Stimulated activated CD4-positive, alpha-beta T cell treated with anti-CD3 and anti-CD28 coated beads, Interleukin-1b, Interleukin-23, amount 100 ng/mL, for 4 hours (primary cell): ENCODE measurements around the gene TGFBR1.

Experiments used
- DNase-seq, 2 donors: peaks; one replicate each; pipeline ENCODE4 v3.0.0-alpha.2; 2020; ENCODE audit warnings: low read depth in 2 of 2

TGFBR1 gene

DNA sequence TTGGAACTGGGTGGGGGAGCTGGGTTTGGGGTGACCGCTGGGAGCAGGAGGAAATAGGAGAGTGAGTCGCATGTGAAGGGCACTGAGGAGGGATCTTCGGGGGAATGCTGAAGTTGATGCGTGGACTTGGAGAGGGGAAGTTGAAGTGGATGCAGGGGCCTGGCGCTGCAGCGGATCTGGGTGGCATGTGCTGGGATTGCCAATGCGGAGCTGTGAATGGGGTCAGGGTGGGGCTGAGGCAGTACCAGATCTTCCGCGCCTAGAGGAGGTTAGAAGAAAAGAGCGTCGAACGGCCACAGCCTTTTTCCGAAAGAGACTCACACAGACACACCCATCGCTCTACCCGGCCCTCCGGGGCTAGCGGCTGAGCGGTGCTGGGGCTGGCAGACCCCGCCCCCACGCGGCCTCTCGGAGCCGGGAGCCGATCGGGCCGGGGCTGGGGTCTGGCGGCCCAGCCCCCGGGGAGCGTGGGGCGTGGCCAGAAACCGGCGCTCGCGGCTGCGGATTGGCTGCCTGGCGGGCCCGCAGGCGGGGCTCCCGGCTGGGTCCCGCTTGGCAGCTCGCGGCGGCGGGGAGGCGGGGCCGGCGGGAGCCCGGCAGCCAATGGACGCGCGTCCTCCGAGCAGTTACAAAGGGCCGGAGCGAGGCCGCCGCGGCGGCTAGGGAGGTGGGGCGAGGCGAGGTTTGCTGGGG, at the start of gene TGFBR1:
Gene TGFBR1, plus strand, starts transcription at position 655 of the 693 bp plus-strand sequence. CDS start 93 bp downstream, outside the sequence.
- peak; percentile 83 to 92 for DNase-seq

DNA sequence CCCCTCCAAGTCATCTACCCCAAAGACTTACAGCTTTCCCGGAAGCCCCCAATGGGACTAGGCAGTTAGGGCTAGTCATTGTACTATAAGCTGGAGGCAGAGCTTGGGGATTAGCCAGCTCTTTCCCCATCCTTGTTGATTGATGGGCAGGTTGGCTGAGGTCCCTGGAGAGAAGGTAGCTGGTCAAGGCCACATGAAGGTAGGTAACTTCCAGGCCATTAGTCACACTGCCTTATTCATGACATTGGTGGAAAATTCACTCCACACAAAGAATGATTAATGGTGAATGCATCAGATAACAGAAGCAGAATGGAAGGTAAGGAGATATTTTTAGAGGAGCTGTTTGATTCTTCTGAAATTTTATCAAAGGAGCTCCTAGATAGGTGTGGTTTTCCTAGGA, 49.5 kb upstream of the TGFBR1 start:
- no peak for DNase-seq

DNA sequence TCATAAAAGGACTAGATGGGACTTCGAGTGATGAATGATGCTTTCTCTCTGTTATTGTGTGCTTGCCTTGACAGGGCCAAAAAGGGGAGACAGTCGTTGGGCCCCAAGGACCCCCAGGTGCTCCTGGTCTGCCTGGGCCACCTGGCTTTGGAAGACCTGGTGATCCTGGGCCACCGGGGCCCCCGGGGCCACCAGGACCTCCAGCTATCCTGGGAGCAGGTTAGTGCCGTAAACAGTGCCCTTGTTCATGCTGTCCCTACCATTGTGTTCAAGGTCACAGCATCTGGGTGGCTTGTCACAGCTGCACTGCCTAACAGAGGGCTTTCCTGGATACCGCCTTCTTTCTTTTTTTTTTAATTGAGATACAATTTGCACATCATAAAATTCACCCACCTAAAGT, 48.7 kb upstream of the TGFBR1 start:
- DNase-seq = no peak

DNA sequence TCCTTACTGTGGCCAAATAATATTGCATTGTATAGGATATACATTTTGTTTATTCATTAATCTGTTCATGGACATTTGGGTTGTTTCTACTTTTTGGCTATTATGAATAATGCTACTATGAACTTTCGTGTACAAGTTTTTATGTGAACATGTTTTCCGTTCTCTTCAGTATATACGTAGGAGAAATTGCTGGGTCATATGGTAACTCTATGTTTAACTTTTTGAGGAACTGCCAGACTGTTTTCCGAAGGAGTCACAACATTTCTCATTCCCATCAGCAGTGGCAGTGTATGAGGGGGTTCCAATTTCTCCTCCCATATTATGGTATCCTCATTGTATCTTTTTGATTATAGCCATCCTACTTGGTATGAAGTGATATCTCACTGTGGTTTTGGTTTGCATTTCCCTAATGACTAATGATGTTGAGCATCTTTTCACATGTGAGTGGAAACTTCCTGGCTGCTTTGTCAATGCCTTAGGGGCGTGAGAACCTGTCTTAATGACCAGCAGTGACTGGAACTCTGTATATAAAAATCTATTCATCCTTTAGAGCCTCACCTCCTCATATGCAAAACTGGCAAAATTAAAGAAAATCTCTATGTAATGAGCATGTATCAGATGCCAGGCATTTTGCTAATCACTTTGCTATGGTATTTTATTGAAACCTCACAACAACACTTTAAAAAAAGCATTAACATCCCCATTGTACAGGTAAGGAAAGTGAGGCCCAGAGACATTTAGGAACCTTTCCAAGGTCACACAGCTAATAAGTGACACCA, 47.8 kb upstream of the TGFBR1 start:
- DNase-seq = no peak

DNA sequence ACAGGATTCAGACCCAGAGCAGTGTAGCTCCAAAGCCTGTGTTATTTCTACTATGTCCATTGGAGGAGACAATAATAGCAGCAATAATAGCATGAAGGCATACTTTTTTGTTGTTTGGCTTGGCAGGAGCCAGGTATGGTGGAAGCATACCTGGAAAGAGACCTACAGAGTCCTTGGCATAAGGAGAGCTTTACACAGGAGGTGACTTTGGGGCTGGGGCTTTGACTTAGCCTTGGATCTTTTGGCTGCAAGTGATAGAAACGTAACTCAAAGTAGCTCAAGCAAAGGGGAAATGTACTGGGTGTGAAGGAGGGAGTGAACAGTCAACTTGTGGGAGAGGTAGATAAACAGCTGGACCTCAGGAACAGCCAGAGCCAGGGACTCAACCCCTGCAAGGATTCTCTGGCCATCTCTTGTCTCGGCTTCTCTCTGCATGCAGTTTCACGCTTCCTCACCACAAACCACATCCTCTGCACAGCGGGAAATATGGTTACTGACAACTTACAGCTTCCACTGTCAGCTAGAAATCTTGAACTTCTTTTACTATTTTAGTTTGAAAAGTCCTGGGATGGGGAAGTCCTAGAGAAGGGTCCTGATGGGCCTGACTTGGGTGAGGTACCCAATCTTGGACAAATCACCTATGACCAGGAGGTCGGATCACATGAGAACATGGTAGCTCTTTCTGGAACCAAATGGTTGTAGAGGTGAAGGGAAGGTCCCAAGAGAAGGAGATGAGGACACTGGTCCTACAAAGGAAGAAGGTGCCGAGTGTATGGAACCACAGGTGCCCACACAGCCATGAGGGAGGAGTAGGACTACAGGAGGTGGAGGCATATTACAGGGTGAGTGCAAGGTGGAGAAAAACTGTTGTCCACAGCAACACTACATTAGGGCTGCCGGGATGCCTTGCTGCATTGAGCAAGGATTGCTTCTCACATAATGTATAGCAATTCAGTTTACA, 47.0 kb upstream of the TGFBR1 start:
- peak; percentile 18 to 45 for DNase-seq

DNA sequence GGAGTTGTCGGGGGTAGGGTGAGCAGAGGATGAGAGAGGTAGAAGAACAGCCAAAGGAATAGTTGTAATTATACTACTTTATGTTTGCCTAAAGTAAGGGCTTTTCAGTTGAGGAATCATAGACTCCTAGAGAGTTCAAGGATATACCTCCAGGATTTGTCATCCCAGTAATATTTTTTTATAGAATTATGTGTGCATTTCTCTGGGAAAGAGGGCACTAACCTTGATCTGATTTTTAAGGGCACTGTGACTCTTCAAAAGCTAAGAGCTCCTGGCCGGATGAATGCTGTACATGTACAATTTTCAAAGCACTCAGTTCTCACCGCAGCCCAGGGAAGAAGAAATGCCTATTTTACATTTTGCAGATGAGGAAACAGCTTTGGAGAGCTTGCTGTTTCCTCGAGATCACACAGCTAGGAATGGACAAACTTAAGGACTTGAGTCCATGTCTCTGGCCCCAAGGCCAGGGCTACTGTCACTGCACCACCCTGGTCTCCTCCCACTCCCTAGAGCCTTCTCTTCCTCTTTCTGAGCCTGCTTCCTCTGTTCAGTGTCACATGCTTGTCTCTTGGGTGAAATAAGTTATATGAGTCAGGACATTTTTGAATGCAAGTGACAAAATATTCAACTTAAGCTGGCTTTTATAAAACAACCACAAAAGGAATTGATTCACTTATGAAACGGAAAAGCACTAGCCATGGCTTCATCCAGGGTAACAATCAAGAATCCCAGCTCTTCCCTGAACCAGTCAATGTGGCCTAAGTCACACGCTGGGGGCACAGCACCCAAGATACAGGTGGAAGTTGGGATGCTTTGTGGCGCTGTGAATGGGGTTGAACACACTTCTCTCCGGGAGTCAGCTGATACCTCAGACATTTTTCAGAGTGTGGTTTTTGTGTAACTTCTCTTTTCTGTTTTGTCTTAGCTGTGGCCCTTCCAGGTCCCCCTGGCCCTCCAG, 45.7 kb upstream of the TGFBR1 start:
- no peak for DNase-seq

DNA sequence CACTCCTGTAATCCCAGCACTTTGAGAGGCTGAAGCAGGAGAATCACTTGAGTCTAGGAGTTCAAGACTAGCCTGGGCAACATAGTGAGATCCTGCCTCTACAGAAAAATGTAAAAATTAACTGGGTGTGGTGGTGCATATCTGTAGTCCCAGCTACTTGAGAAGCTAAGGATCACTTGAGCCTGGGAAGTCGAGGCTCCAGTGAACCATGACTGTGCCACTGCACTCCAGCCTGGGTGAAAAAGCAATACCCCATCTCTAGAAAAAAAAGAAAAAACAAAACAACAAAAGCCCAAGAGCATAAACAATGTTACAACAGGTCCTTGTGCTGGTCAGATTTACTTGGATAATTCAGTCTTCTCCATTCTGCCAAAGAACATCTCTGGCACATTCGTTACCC, 44.3 kb upstream of the TGFBR1 start:
- DNase-seq = no peak

DNA sequence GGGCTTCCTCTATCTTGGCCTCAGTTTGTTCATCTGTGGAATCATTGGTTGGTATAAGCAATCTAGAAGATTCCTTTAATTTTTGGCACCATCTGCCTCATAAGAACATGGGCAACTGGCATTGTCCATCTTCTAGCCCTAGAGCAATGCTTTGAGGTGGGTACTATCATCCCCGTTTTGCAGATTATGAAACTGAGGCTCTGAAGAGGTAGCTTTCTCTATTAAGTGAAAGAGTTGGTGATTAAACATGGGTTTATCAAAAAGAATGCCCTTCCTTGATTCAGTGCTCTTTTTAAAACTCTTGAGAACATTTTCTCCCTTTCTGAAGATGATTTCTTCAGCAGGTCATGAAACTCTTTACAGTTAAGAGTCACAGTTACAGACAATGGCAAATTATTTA, 42.4 kb upstream of the TGFBR1 start:
- no peak for DNase-seq

DNA sequence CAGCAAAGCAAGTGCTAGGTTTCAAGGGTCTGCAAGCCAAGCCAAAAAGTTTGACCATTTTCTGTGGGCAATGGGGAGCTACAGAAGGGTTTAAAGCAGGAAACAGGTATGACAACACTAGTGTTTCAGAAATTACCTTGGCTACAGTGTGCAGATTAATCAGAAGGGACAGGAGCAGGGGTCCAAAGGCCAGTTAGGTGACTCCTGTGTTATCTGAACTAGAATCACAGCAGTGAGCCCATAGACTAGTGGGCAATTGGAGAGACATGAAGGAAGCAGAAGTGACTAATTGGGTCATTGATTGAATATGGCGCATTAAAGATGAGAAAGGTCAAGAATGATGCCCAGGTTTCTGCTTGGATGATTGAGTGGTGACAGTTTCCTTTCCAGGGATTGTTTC, 41.4 kb upstream of the TGFBR1 start:
- DNase-seq = no peak

DNA sequence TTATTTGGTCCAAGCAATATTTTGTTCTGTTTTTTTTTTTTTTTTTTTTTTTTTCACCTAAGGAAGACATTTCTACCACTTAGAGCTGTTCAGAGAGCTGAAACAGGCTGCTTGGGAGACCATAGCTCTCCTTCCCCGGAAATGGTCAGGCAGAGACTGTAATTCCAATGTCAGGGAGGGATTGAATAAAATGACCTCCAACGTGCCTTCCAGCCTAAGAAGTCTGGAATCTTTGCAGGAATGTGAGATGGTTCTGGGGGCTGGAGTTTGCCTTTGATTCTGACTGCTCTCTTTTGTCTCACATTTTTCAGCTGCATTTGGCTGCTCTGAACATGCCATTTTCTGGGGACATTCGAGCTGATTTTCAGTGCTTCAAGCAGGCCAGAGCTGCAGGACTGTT, 38.3 kb upstream of the TGFBR1 start:
- DNase-seq = no peak

DNA sequence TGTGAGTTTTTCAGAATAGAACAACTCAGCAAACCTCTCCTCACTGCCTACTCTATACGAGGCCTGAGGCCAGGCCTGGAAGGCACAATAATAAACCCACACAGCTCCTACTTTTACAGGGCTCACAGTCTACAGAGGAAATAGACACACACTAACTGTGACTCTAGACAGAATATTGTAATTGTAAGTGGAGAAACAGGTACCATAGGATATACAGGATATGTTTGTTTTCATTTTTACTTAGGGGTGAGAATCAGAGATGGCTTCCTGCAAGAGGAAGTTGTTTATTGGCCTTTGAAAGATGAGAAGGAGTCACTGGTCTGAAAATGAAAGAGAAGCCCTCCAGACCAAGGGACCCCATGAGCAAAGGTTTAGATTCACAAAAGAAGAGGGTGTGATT, 35.8 kb upstream of the TGFBR1 start:
- no peak for DNase-seq

DNA sequence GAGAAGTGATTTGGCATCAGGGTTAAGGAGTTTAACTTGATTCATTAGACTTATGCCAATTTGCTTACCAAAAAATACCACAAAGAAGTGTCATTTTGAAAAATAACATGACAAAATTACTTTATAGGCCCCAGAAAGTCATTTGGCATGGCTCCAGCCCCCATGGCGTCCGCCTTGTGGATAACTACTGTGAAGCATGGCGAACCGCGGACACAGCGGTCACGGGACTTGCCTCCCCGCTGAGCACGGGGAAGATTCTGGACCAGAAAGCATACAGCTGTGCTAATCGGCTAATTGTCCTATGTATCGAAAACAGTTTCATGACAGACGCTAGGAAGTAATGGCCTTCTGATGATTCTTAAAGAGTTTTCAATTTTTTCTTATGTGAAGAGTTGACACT, 35.4 kb upstream of the TGFBR1 start:
- no peak for DNase-seq

DNA sequence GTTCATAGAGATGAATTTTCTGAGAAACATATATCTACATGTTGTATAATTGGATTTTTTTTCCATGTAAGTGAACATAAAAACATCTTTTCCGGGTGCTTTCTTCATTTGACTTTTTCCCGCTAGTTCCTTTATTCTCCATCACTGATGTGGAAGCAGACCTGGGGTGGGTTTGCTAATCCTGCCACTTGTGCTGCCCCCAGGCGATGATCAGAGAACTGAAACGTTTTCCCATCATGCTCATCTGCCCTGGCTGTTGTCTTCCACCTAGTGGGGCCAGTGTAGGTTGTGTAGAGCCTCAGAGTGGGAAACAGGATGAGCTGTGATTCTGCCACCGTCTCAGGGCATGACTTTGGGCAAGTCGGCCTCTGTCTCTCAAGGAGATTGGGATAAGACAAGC, 34.2 kb upstream of the TGFBR1 start:
- no peak for DNase-seq

DNA sequence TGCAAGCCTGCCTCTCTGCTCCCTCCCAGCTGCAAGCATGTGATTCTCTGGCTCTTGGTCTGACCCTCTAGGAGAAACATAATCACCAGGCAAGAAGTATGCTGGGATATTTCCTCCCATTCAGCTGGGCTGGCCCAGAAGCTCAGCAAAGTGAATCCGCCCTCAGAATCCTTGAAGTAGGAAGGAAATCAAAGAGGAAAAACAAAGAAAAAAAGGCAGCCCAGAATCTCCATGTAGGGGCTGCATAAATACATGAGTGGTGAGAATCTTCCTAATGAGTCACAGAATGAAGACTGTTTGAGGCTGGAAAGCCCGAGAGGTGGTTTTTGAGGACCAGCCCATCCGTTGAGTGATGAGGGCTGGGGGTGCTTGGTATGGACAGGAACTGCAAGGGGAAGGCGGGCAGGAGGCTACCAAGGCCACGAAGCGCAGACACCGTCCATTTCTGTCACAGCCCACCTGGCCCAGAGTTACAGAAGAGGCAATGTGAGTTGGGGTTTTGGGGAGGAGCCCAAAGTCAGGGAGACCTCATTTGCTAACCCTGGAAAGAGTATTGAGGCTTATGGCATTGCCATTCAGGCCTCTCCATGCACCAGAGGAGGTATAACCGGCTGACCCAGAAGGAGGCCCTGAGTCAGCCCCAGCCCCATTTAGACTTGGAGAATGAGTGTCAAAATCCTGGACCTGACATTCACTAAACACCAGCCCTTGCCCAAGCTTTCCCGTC, 33.4 kb upstream of the TGFBR1 start:
- no peak for DNase-seq

DNA sequence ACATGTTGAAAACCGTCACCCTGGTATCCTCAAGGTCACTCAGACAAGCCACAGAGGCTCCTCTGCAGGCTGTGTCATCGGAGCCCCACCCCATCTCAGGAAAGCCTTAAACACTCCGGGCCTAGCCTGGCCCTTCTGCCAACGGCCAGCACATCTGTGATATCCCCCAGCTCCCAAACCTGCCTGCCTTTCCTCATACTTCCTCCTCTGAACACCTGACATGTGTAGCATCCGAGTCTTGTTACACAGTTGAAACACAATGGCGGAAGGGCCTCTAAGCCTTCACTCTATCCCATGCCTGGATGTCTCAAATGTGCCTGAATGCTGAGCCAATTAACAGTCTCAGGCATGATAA, 32.9 kb upstream of the TGFBR1 start:
- DNase-seq = no peak

DNA sequence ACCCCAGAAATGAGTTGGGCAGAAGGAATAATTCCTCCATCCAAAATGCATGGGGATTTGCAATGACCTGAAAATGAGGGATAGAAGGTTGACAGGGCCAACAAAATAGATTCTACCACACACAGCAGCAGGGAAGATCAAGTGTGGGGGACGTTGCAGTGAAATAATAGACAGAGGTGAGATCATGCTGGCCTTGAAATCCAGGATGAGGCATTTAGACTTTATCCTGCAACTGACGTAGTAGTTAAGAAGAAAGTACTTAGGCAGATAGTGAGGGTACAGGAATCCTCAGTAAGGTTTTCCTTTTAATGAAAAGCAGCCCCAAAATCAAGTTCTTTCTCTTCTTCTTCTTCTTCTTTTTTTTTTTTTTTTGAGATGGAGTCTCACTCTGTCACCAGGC, 31.6 kb upstream of the TGFBR1 start:
- DNase-seq = no peak

DNA sequence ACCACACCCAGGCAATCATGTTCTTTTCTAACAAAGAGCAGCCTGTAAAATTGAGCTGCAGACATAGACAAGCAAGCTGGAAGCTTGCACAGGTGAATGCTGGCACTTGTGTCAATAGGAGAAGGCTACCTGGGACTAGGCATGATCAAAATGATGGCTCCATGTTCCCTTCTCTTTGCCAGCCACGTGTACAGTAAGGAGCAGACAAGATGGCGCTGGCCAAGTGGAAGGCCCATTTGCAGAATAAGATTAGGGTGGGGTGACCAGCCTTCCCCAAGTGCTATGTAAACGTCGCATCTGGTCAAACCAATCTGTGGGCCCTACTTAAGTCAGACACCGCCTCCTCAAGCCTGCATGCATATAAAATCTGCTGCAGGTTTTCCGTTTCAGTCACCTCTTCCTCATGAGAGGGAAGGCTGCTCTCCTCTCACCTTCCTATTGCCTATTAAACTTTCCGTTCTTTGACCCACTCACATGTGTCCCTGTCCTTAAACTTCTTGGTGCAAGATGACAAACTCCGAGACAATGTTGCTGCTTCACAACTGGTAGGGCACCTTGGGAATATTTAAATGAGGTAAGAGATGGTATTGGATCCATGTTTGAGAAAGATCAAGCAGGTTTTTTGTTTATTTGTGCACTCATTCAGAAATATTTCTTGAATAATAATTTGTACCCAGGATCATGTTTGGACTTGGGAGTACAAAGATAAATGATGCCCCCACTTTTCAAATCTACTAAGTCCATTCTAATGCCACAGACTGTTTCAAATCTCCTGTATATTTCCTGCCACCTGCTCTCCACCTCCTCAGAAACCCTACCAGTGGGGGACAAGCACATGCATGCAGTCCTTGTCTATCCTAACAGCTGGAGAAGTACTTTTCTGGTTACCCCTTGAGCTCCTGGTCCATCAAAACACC, 30.7 kb upstream of the TGFBR1 start:
- no peak for DNase-seq

DNA sequence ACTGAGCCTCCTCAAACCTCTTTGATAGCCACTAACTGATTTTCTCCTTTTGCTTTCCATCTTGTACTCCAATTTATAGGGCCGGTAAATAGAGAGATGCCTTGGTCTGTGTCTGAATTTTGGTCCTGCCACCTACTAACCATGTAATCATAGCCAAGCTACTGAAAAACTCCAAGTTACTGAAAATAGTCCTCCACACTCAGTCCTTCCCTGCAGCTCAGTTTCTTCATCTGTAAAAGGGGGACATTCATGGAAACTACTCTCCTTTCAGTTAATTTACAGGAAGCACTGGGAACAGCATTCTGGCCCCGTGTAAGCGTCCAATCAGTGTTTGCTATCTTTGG, 30.0 kb upstream of the TGFBR1 start:
- no peak for DNase-seq

DNA sequence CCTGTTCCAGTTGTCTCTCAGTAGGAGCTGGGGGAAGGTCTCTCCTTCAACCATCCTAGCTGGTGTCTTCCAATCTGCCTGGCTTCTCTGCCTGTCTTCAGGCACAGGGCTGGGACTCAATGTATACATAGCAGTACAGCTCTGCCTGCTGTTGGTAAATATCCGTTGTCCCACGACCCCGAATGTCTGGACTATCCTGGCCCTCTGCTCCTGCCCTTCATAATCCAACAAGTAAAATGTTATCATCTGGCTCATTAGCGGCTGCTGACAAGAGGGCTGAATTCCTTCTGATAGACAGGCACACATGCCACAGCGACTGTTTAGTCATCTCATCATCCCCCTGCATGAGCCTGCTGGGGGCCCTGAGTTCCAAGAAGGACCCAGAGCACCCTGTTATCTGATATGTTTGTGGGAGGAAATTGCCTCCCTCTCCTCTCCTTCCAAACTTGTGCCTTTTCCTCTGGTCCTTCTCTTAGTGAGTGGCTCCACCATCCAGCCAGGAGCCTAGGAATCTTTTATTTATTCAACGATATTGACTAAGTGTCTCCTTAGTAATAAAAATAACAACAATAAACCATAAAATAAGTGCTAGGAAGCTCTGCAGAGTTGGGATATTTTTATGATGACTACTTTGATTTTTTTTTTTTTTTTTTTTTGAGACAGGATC, 29.5 kb upstream of the TGFBR1 start:
- DNase-seq = no peak
